Measurements from ENCODE around the gene COL5A1. TPM values are rescaled to one million over a fixed set of nuclear protein-coding genes. Genes with fewer than 3 reads are reported as not detected.

The COL5A1 gene
- total RNA-seq, 1 experiment from 2014 or later: not detected

GRCh38 chr9:134636149-134636507 is 5.5 kb upstream of the COL5A1 start:
- H3K27me3 Mint-ChIP-seq (ENCODE audit: insufficient read depth, unreplicated experiment): peaks cover 24% of the 10 kb centered on the region
- ChIA-PET CTCF (no interaction called here), POLR2A (no interaction called here)
- H3K4me1 Mint-ChIP-seq (ENCODE audit: insufficient read depth, unreplicated experiment): no peaks in the 10 kb centered on the region
- H3K4me3 Mint-ChIP-seq (ENCODE audit: unreplicated experiment): no peak overlapping the region
- TF ChIP-seq, protein P1, sequence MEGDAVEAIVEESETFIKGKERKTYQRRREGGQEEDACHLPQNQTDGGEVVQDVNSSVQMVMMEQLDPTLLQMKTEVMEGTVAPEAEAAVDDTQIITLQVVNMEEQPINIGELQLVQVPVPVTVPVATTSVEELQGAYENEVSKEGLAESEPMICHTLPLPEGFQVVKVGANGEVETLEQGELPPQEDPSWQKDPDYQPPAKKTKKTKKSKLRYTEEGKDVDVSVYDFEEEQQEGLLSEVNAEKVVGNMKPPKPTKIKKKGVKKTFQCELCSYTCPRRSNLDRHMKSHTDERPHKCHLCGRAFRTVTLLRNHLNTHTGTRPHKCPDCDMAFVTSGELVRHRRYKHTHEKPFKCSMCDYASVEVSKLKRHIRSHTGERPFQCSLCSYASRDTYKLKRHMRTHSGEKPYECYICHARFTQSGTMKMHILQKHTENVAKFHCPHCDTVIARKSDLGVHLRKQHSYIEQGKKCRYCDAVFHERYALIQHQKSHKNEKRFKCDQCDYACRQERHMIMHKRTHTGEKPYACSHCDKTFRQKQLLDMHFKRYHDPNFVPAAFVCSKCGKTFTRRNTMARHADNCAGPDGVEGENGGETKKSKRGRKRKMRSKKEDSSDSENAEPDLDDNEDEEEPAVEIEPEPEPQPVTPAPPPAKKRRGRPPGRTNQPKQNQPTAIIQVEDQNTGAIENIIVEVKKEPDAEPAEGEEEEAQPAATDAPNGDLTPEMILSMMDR (IDR thresholded peaks at IDR 0.05; ENCODE audit: unreplicated experiment): no peak
- intact Hi-C loops (cut with micrococcal nuclease): no loop called here
- no TSS peak for BruUV-seq (replicated peaks)
- no peaks in the 10 kb centered on the region for H3K36me3 Mint-ChIP-seq (ENCODE audit: insufficient read depth, unreplicated experiment)
- H3K9me3 Mint-ChIP-seq (ENCODE audit: unreplicated experiment): no peaks in the 10 kb centered on the region
- no peak for DNase-seq (ENCODE audit: unreplicated experiment)
- no peak overlapping the region for H3K27ac Mint-ChIP-seq (ENCODE audit: low read depth, unreplicated experiment)

- Mint-ChIP-seq H3K27ac (ENCODE audit: low read depth, unreplicated experiment) (no peak overlapping the region), H3K9me3 (ENCODE audit: unreplicated experiment) (no peaks in the 10 kb centered on the region), H3K4me3 (ENCODE audit: unreplicated experiment) (no peak overlapping the region), H3K27me3 (ENCODE audit: insufficient read depth, unreplicated experiment) (peaks cover 24% of the 10 kb centered on the region), H3K4me1 (ENCODE audit: insufficient read depth, unreplicated experiment) (no peaks in the 10 kb centered on the region), H3K36me3 (ENCODE audit: insufficient read depth, unreplicated experiment) (no peaks in the 10 kb centered on the region)
- POLR2A ChIA-PET: no interaction called here
- CTCF ChIA-PET: no interaction called here
- no peak for DNase-seq (ENCODE audit: unreplicated experiment)
- intact Hi-C loops (cut with micrococcal nuclease): no loop called here
- TF ChIP-seq, protein P1 (IDR thresholded peaks at IDR 0.05; ENCODE audit: unreplicated experiment): no peak
- BruUV-seq (replicated peaks): no TSS peak
Observed at GRCh38 chr9:134637241-134637640, 4.4 kb upstream of the COL5A1 start.

DNA sequence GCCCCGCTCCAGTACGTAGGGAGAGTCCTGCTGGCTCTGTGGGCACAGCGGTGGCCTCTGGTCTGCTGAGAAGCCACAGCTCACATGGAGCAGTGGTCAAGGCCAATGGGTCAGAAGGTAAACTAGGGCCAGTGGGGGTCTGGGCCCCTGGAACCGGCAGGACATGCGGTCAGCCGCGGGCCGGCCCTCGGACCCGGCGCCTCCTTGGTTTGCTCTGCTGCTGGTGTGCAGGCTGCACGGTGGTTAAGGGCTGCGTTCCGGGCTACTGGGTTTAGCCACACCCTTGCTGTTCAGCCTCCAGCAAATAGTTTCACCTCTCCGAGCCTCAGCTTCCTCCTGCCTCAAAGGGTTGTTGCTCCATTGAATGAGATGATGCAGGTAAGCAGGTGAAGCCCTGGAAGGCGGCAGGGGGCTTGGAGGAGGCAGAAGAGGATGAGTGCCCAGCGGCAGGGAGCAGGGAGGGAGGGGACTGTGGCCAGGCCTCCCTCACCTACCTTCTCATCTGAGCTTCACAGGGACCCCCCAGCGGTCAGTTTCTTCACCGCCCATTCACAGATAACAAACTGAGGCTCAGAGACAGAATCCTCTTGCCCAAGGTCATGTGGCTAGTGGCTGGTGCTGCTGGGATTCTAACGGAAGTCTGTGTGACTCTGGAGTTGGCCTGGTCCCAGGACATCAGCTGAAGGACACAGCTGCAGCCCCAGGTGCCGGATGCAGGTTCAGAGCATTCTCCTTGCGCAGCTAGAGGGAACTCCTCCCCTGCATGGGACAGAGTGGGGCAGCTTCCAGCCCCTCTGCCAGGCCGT is 3.7 kb upstream of the COL5A1 start:
- no peak for DNase-seq (ENCODE audit: unreplicated experiment)
- no TSS peak for BruUV-seq (replicated peaks)
- ChIA-PET POLR2A (no interaction called here), CTCF (interaction anchor here (0.6 kb wide), 1 partner anchor 373 kb away, joined by 5 read pairs; no protein-coding TSS in a partner anchor)
- no peak overlapping the region for H3K27ac Mint-ChIP-seq (ENCODE audit: low read depth, unreplicated experiment)
- H3K27me3 Mint-ChIP-seq (ENCODE audit: insufficient read depth, unreplicated experiment): peaks cover 24% of the 10 kb centered on the region
- no peak overlapping the region for H3K4me3 Mint-ChIP-seq (ENCODE audit: unreplicated experiment)
- intact Hi-C loops (cut with micrococcal nuclease): no loop called here
- TF ChIP-seq, protein P1 (IDR thresholded peaks at IDR 0.05; ENCODE audit: unreplicated experiment): no peak
- H3K36me3 Mint-ChIP-seq (ENCODE audit: insufficient read depth, unreplicated experiment): no peaks in the 10 kb centered on the region
- H3K4me1 Mint-ChIP-seq (ENCODE audit: insufficient read depth, unreplicated experiment): no peaks in the 10 kb centered on the region
- H3K9me3 Mint-ChIP-seq (ENCODE audit: unreplicated experiment): no peaks in the 10 kb centered on the region

GRCh38 chr9:134638502-134639090 is 3.0 kb upstream of the COL5A1 start:
- H3K9me3 Mint-ChIP-seq (ENCODE audit: unreplicated experiment): no peaks in the 10 kb centered on the region
- ChIA-PET CTCF (interaction anchor here (0.6 kb wide), 1 partner anchor 374 kb away, joined by 5 read pairs; no protein-coding TSS in a partner anchor), POLR2A (no interaction called here)
- intact Hi-C loops (cut with micrococcal nuclease): no loop called here
- no peak overlapping the region for H3K4me3 Mint-ChIP-seq (ENCODE audit: unreplicated experiment)
- TF ChIP-seq, protein P1 (IDR thresholded peaks at IDR 0.05; ENCODE audit: unreplicated experiment): no peak
- BruUV-seq (replicated peaks): no TSS peak
- no peak for DNase-seq (ENCODE audit: unreplicated experiment)
- H3K4me1 Mint-ChIP-seq (ENCODE audit: insufficient read depth, unreplicated experiment): peaks cover 4% of the 10 kb centered on the region
- H3K27me3 Mint-ChIP-seq (ENCODE audit: insufficient read depth, unreplicated experiment): peaks cover 24% of the 10 kb centered on the region
- H3K36me3 Mint-ChIP-seq (ENCODE audit: insufficient read depth, unreplicated experiment): no peaks in the 10 kb centered on the region
- H3K27ac Mint-ChIP-seq (ENCODE audit: low read depth, unreplicated experiment): no peak overlapping the region

Data from MCF 10A (cell line).